Endothelial cell of umbilical vein (primary cell): ENCODE results near the gene CCDC182. TPM values are rescaled to one million over a fixed set of nuclear protein-coding genes. Genes with fewer than 3 reads are reported as not detected.

ENCODE experiments used
- BruUV-seq: library from RNA; stranded (reverse); fragments of 400-500 nt; replicated peaks from 2 replicates; lab custom pipeline; 2021; lab: Mats Ljungman, UMichigan
- CTCF ChIA-PET: fragments of 300-600, 350-600 bp; sonication (Branson Sonifier 250); formaldehyde crosslinking; loops from one replicate; lab custom pipeline; 2021; ENCODE audit warnings: antibody characterized with exemption, inconsistent platforms; lab: Charles Lee
- POLR2A ChIA-PET: fragments of 300-600, 350-600 bp; sonication (Branson Sonifier 250); formaldehyde crosslinking; loops from one replicate; lab custom pipeline; 2021; ENCODE audit warnings: antibody characterized with exemption, inconsistent platforms; lab: Charles Lee
- DNase-seq: peaks from one replicate; pipeline ENCODE4 v3.0.0-alpha.2; 2011; ENCODE audit warnings: low read depth, low spot score
- FAIRE-seq: peaks from 2 replicates; lab custom pipeline; 2011; peaks lifted over from hg19 to GRCh38; lab: Jason Lieb, UNC
- H2AFZ ChIP-seq: 2 replicates; pipeline ENCODE4 v1.6.0; 2012; ENCODE audit warnings: low read depth, low read length, control low read depth, inconsistent platforms
- H3K27ac ChIP-seq: 2 replicates; pipeline ENCODE4 v1.5.1; 2011; ENCODE audit warnings: low read depth, mild to moderate bottlenecking, control low read depth, low read length, moderate library complexity; ENCODE audit not compliant: insufficient read depth
- H3K27me3 ChIP-seq, 2 experiments: 2 replicates each; pipeline versions ENCODE4 v1.6.0 to v1.6.1; 2011; ENCODE audit warnings: low read length in 2 of 2, mixed read lengths in 1 of 2; ENCODE audit not compliant: control insufficient read depth in 2 of 2, insufficient read depth in 2 of 2
- H3K36me3 ChIP-seq, 2 experiments: 2 replicates in 1 of 2; 3 replicates in 1 of 2; pipeline ENCODE4 v1.5.1; 2011; ENCODE audit warnings: low read length in 2 of 2, mild to moderate bottlenecking in 1 of 2, moderate library complexity in 1 of 2; ENCODE audit not compliant: control insufficient read depth in 2 of 2, insufficient read depth in 2 of 2; ENCODE audit errors: extremely low read depth in 1 of 2
- H3K4me1 ChIP-seq: 3 replicates; pipeline ENCODE4 v1.5.1; 2011; ENCODE audit warnings: mild to moderate bottlenecking, low read length; ENCODE audit not compliant: control insufficient read depth, insufficient read depth; ENCODE audit errors: extremely low read depth
- H3K4me2 ChIP-seq: 2 replicates; pipeline ENCODE4 v1.6.1; 2011; ENCODE audit warnings: low read length, control low read depth, mixed read lengths; ENCODE audit not compliant: insufficient read depth
- H3K4me3 ChIP-seq, 3 experiments: fragments of 200-600 bp in 1 of 3; sonication (generic), shearing (Covaris generic) in 1 of 3; replicated peaks in 1 of 3; 2 replicates each; pipeline ENCODE4 v1.5.1; 2011 to 2016; ENCODE audit warnings: control low read depth in 3 of 3, low read length in 3 of 3, mild to moderate bottlenecking in 2 of 3, inconsistent platforms in 1 of 3, low read depth in 1 of 3, moderate library complexity in 1 of 3; ENCODE audit not compliant: insufficient read depth in 1 of 3
- H3K79me2 ChIP-seq: 2 replicates; pipeline ENCODE4 v1.6.0; 2012; ENCODE audit warnings: low read length, inconsistent platforms; ENCODE audit not compliant: control insufficient read depth, insufficient read depth
- H3K9ac ChIP-seq: replicated peaks from 2 replicates; pipeline ENCODE3; 2011; ENCODE audit warnings: low read length, control low read depth; ENCODE audit not compliant: insufficient read depth; ENCODE audit errors: extremely low read depth
- H3K9me1 ChIP-seq: replicated peaks from 3 replicates; pipeline ENCODE4 v1.6.0; 2011; ENCODE audit warnings: mild to moderate bottlenecking, low read length; ENCODE audit not compliant: control insufficient read depth, insufficient read depth; ENCODE audit errors: extremely low read depth
- H3K9me3 ChIP-seq: replicated peaks from 2 replicates; pipeline ENCODE4 v1.5.1; 2012; ENCODE audit warnings: low read length, inconsistent platforms; ENCODE audit not compliant: control insufficient read depth, insufficient read depth
- H4K20me1 ChIP-seq: replicated peaks from 2 replicates; pipeline ENCODE3; 2011; ENCODE audit warnings: mild to moderate bottlenecking, low read length; ENCODE audit not compliant: control insufficient read depth, insufficient read depth; ENCODE audit errors: extremely low read depth
- EZH2 ChIP-seq: IDR thresholded peaks from 2 replicates; pipeline ENCODE4 v1.6.1; 2012; ENCODE audit warnings: borderline replicate concordance, low read depth, mild to moderate bottlenecking, moderate library complexity, low read length, inconsistent platforms; ENCODE audit not compliant: severe bottlenecking
- FOS ChIP-seq: IDR thresholded peaks from 2 replicates; pipeline ENCODE4 v1.6.1; 2011; ENCODE audit warnings: mild to moderate bottlenecking, low read length, moderate library complexity, borderline replicate concordance; ENCODE audit not compliant: insufficient read depth
- GATA2 ChIP-seq: IDR thresholded peaks from 2 replicates; pipeline ENCODE4 v1.7.0; 2011; ENCODE audit warnings: low read depth, mild to moderate bottlenecking, moderate library complexity, mixed read lengths, low read length; ENCODE audit not compliant: insufficient read length, insufficient read depth
- JUN ChIP-seq: IDR thresholded peaks from 2 replicates; pipeline ENCODE4 v1.6.1; 2011; ENCODE audit warnings: borderline replicate concordance, low read depth; ENCODE audit not compliant: insufficient read length, insufficient read depth
- MYC ChIP-seq: IDR thresholded peaks from one replicate; pipeline ENCODE4 v1.6.1; 2011; ENCODE audit warnings: mild to moderate bottlenecking, low read depth, low read length
- POLR2A ChIP-seq: IDR thresholded peaks from 2 replicates; pipeline ENCODE4 v1.6.1; 2012; ENCODE audit warnings: low read depth, mild to moderate bottlenecking, control low read depth, low read length
- POLR2AphosphoS5 ChIP-seq: IDR thresholded peaks from 2 replicates; pipeline ENCODE4 v1.6.1; 2012; ENCODE audit warnings: low read depth, mild to moderate bottlenecking, control low read depth, low read length, moderate library complexity; ENCODE audit not compliant: insufficient read depth
- dilution Hi-C: fragments of 300-500 bp; cut with MboI; formaldehyde crosslinking; loops from one replicate; pipeline ENCODE4 v1.15.0; 2019; ENCODE audit warnings: low sequenced_read_pairs; ENCODE audit not compliant: extremely low pct_ligation_motif_present
- intact Hi-C: fragments of 100-400 bp; cut with micrococcal nuclease; formaldehyde crosslinking; loops from one replicate; pipeline ENCODE4 v1.10.0; 2022
- polyA plus RNA-seq, 4 experiments: library from polyadenylated mRNA; depleted of rRNA in 3 of 4; stranded (reverse) in 3 of 4; unstranded in 1 of 4; fragments of >200 nt; gene quantifications; 2 replicates each; pipeline versions ENCODE4 v1.2.1 to v1.2.3, GENCODE V29; 2011 to 2012; ENCODE audit warnings: missing spikeins in 1 of 4
- total RNA-seq: library from RNA; stranded (reverse); gene quantifications from 2 replicates; pipeline ENCODE4 v1.2.3, GENCODE V29; 2021
- TF ChIP-seq, protein P1 (sequence below), 2 donors: IDR thresholded peaks; 1 replicate in 1 of 2; 2 replicates in 1 of 2; pipeline ENCODE4 v1.5.1; 2011; ENCODE audit warnings: low read length in 2 of 2, mild to moderate bottlenecking in 2 of 2, moderate library complexity in 2 of 2, control low read depth in 1 of 2, inconsistent platforms in 1 of 2, low read depth in 1 of 2; ENCODE audit not compliant: insufficient read depth in 1 of 2; ENCODE audit errors: extremely low read depth in 1 of 2
- TF ChIP-seq, protein P2 (sequence below): IDR thresholded peaks from 2 replicates; pipeline ENCODE4 v1.6.1; 2011; ENCODE audit not compliant: insufficient read depth, insufficient read length

CCDC182 gene
- total and polyA plus RNA-seq, 2 donors (not counting 3 experiments of a cell fraction or from before 2014, with no cell fraction given): not detected

DNA sequence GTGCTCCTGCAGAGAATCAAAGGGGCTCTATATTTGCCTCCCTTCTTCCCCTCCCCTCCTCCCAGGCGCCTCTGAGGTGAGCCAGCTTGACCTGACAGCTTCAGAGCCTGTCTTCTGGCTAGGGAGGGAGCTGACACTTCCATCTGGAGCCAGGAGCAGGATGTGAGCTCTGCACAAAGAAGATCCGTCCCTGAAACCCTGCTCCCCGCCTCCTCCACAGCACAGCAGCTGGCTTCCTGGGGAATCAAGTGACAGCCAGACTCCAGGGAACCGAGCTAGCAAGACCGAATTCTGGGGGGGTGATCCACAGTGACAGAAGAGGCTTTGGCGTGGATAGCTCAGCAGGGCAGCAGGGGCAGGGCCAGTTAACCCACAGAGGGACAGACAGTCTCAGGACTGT is 37.2 kb downstream of the CCDC182 start:
- no peak overlapping the region for H3K9ac ChIP-seq
- no peaks in the 10 kb centered on the region for H3K9me3 ChIP-seq
- ChIA-PET POLR2A (no interaction called here), CTCF (interaction anchor here (0.8 to 1.9 kb wide), 4 partner anchors 36 to 465 kb away, joined by 3 to 5 read pairs (median 5); no protein-coding TSS in a partner anchor)
- H3K36me3 ChIP-seq: no peaks in the 10 kb centered on the region
- TF ChIP-seq GATA2 (no peak), POLR2A (no peak), EZH2 (no peak), POLR2AphosphoS5 (no peak), FOS (no peak), MYC (no peak), JUN (no peak)
- TF ChIP-seq, protein P1, sequence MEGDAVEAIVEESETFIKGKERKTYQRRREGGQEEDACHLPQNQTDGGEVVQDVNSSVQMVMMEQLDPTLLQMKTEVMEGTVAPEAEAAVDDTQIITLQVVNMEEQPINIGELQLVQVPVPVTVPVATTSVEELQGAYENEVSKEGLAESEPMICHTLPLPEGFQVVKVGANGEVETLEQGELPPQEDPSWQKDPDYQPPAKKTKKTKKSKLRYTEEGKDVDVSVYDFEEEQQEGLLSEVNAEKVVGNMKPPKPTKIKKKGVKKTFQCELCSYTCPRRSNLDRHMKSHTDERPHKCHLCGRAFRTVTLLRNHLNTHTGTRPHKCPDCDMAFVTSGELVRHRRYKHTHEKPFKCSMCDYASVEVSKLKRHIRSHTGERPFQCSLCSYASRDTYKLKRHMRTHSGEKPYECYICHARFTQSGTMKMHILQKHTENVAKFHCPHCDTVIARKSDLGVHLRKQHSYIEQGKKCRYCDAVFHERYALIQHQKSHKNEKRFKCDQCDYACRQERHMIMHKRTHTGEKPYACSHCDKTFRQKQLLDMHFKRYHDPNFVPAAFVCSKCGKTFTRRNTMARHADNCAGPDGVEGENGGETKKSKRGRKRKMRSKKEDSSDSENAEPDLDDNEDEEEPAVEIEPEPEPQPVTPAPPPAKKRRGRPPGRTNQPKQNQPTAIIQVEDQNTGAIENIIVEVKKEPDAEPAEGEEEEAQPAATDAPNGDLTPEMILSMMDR (IDR thresholded peaks at IDR 0.05; ENCODE audit: extremely low read depth in 1 of 2, insufficient read depth in 1 of 2, low read depth in 1 of 2, low read length in 2 of 2): no peak
- TF ChIP-seq, protein P2, sequence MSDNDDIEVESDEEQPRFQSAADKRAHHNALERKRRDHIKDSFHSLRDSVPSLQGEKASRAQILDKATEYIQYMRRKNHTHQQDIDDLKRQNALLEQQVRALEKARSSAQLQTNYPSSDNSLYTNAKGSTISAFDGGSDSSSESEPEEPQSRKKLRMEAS: no peak
- DNase-seq: no peak
- dilution Hi-C loops (no loop called here), intact Hi-C loops (no loop called here)
- no peaks in the 10 kb centered on the region for H3K79me2 ChIP-seq
- no peak overlapping the region for H3K4me2 ChIP-seq
- peaks cover 9 to 22% of the 10 kb centered on the region in 2 experiments for H3K27me3 ChIP-seq
- H3K4me3 ChIP-seq: no peak overlapping the region
- no peak for FAIRE-seq
- no TSS peak for BruUV-seq
- no peaks in the 10 kb centered on the region for H3K4me1 ChIP-seq
- H3K9me1 ChIP-seq: no peaks in the 10 kb centered on the region
- no peaks in the 10 kb centered on the region for H4K20me1 ChIP-seq
- H2AFZ ChIP-seq: no peak overlapping the region
- no peak overlapping the region for H3K27ac ChIP-seq
